GM23248 (cell line): ENCODE measurements around the gene ABHD18. TPM values are rescaled to one million over a fixed set of nuclear protein-coding genes. Genes with fewer than 3 reads are reported as not detected.
"Not testable (repeated sequence)": the region's sequence is repeated elsewhere in the genome, so short reads cannot be mapped to it uniquely, and the experiment has no call there.

Source experiments
- DNase-seq: peaks from one replicate; pipeline ENCODE4 v3.0.0-alpha.2; 2015
- H2AFZ ChIP-seq: fragments of 200-600 bp; sonication (generic); 2 replicates; pipeline ENCODE4 v1.6.1; 2016; ENCODE audit warnings: antibody characterized with exemption
- H3F3A ChIP-seq: fragments of 200-600 bp; sonication (generic); 2 replicates; pipeline ENCODE4 v1.6.1; 2016; ENCODE audit warnings: mild to moderate bottlenecking, antibody characterized with exemption, mixed run types; ENCODE audit not compliant: insufficient read depth
- H3K27ac ChIP-seq: fragments of 200-600 bp; sonication (generic); 2 replicates; pipeline ENCODE4 v1.5.1; 2016; ENCODE audit warnings: mild to moderate bottlenecking
- H3K27me3 ChIP-seq: fragments of 200-600 bp; sonication (generic); replicated peaks from 2 replicates; pipeline ENCODE4 v1.6.1; 2016; ENCODE audit warnings: mild to moderate bottlenecking; ENCODE audit not compliant: insufficient read depth
- H3K36me3 ChIP-seq: fragments of 200-600 bp; sonication (generic); 2 replicates; pipeline ENCODE4 v1.6.1; 2016; ENCODE audit warnings: low read depth, mild to moderate bottlenecking
- H3K4me1 ChIP-seq: fragments of 200-600 bp; sonication (generic); 2 replicates; pipeline ENCODE4 v1.6.1; 2016; ENCODE audit warnings: mild to moderate bottlenecking; ENCODE audit not compliant: insufficient read depth
- H3K4me2 ChIP-seq: fragments of 200-600 bp; sonication (generic); one replicate; pipeline ENCODE4 v1.6.1; 2016; ENCODE audit warnings: mild to moderate bottlenecking; ENCODE audit not compliant: unreplicated experiment
- H3K4me3 ChIP-seq: fragments of 200-600 bp; sonication (generic); 2 replicates; pipeline ENCODE4 v1.5.1; 2016; ENCODE audit warnings: mild to moderate bottlenecking
- H3K79me2 ChIP-seq: fragments of 200-600 bp; sonication (generic); 2 replicates; pipeline ENCODE4 v1.6.1; 2016; ENCODE audit warnings: mild to moderate bottlenecking; ENCODE audit not compliant: insufficient read depth
- H3K9ac ChIP-seq: fragments of 200-600 bp; sonication (generic); 2 replicates; pipeline ENCODE4 v1.6.1; 2016; ENCODE audit warnings: mild to moderate bottlenecking
- H3K9me2 ChIP-seq: fragments of 200-600 bp; sonication (generic); 2 replicates; pipeline ENCODE4 v1.6.1; 2016; ENCODE audit warnings: mixed run types, mild to moderate bottlenecking, moderate library complexity; ENCODE audit not compliant: insufficient read depth
- H3K9me3 ChIP-seq: fragments of 200-600 bp; sonication (generic); one replicate; pipeline ENCODE4 v1.6.1; 2017; ENCODE audit warnings: low read depth
- H4K20me1 ChIP-seq: fragments of 200-600 bp; sonication (generic); 2 replicates; pipeline ENCODE4 v1.6.0; 2016; ENCODE audit not compliant: insufficient read depth
- EZH2 ChIP-seq: fragments of 200-600 bp; sonication (generic); IDR thresholded peaks from 2 replicates; pipeline ENCODE4 v1.6.1; 2018; ENCODE audit warnings: antibody characterized with exemption, mild to moderate bottlenecking; ENCODE audit not compliant: insufficient read depth, poor library complexity, severe bottlenecking
- EZH2phosphoT487 ChIP-seq: fragments of 200-600 bp; sonication (generic); IDR thresholded peaks from 2 replicates; pipeline ENCODE4 v1.6.1; 2018; ENCODE audit warnings: antibody characterized with exemption, moderate library complexity, mild to moderate bottlenecking, low read depth; ENCODE audit not compliant: insufficient read depth
- WGBS, 2 experiments: methylation state at CpG; one replicate each; pipeline ENCODE4 v1.1.6; 2015 to 2017; ENCODE audit warnings: low lambda C conversion rate in 2 of 2, low coverage in 1 of 2; ENCODE audit errors: missing lambda C conversion rate in 2 of 2; 5-methylcytosine and 5-hydroxymethylcytosine counted together
- in situ Hi-C: fragments of 300-500 bp; cut with MboI; formaldehyde crosslinking; loops from 2 replicates; pipeline ENCODE4 v1.15.0; 2020
- polyA plus RNA-seq: library from polyadenylated mRNA; unstranded; fragments of >200 nt; fragmentation: Nextera tagmentation; extraction: Ambion mirVana; gene quantifications from 2 replicates; pipeline ENCODE4 v1.2.1, GENCODE V29; 2016
- total RNA-seq: library from RNA; depleted of rRNA; stranded (reverse); fragments of >200 nt; shearing (Covaris generic); gene quantifications from 2 replicates; pipeline ENCODE4 v1.2.3, GENCODE V29; 2014

ABHD18 gene
- total and polyA plus RNA-seq, 2 experiments from 2014 or later: 3.4 to 4.1 TPM

- Histone ChIP-seq H4K20me1 (no peaks in the 10 kb centered on the region), H3K4me1 (no peaks in the 10 kb centered on the region), H3K9me2 (0 out of 2 replicates have a peak, but pooled peaks cover 5% of the 10 kb centered on the region), H3K79me2 (no peaks in the 10 kb centered on the region), H2AFZ (no peak overlapping the region), H3K27me3 (no peaks in the 10 kb centered on the region), H3K4me3 (no peak overlapping the region), H3K36me3 (peaks cover 31% of the 10 kb centered on the region), H3K27ac (no peak overlapping the region), H3K9ac (no peak overlapping the region), H3F3A (peaks cover 3% of the 10 kb centered on the region; the same call in 1 of the 2 replicates), H3K4me2 (no peak overlapping the region), H3K9me3 (no peaks in the 10 kb centered on the region)
- TF ChIP-seq EZH2 (no peak), EZH2phosphoT487 (no peak)
- in situ Hi-C loops: no loop called here
- no peak for DNase-seq
- WGBS, 2 experiments: 97 to 100% methylated on average over 2 of the region's 2 CpGs
These were observed 43.0 kb upstream of the ABHD18 start for GRCh38 chr4:127922226-127922625.

GRCh38 chr4:127925720-127926119, 39.5 kb upstream of the ABHD18 start:
- H3K27ac ChIP-seq, H3K4me3 ChIP-seq, H2AFZ ChIP-seq, H3F3A ChIP-seq, H3K27me3 ChIP-seq, H3K4me1 ChIP-seq, H3K79me2 ChIP-seq, DNase-seq, H3K9me2 ChIP-seq, in situ Hi-C loops, H4K20me1 ChIP-seq, H3K4me2 ChIP-seq, H3K9ac ChIP-seq, H3K9me3 ChIP-seq: not testable (repeated sequence)
- 95 to 100% methylated on average over 2 of the region's 2 CpGs for WGBS, 2 experiments
- peaks cover 19% of the 10 kb centered on the region for H3K36me3 ChIP-seq

GRCh38 chr4:127930175-127930574, 35.0 kb upstream of the ABHD18 start:
- no peak for TF ChIP-seq EZH2
- TF ChIP-seq EZH2phosphoT487: no peak
- no peaks in the 10 kb centered on the region for H3K4me1 ChIP-seq
- no peak overlapping the region for H3K4me2 ChIP-seq
- H4K20me1 ChIP-seq: no peaks in the 10 kb centered on the region
- H2AFZ ChIP-seq: no peak overlapping the region
- no peaks in the 10 kb centered on the region for H3K9me3 ChIP-seq
- H3K9ac ChIP-seq: no peak overlapping the region
- peaks cover 9% of the 10 kb centered on the region; the same call in 1 of the 2 replicates for H3K36me3 ChIP-seq
- no peaks in the 10 kb centered on the region for H3K79me2 ChIP-seq
- H3F3A ChIP-seq: no peaks in the 10 kb centered on the region
- H3K4me3 ChIP-seq: no peak overlapping the region
- in situ Hi-C loops: no loop called here
- no peaks in the 10 kb centered on the region for H3K27me3 ChIP-seq
- DNase-seq: no peak
- no peaks in the 10 kb centered on the region for H3K9me2 ChIP-seq
- H3K27ac ChIP-seq: no peak overlapping the region
- WGBS, 2 experiments: 91 to 100% methylated on average over 1 of the region's 1 CpG

GRCh38 chr4:127931836-127932235, 33.4 kb upstream of the ABHD18 start:
- H3K9me3 ChIP-seq, DNase-seq, H3K36me3 ChIP-seq, H3K79me2 ChIP-seq, H3K9me2 ChIP-seq, in situ Hi-C loops, H3K4me1 ChIP-seq, H3K27me3 ChIP-seq, H3K27ac ChIP-seq, H2AFZ ChIP-seq, H4K20me1 ChIP-seq, H3K9ac ChIP-seq, H3F3A ChIP-seq, H3K4me3 ChIP-seq, H3K4me2 ChIP-seq: not testable (repeated sequence)
- WGBS, 2 experiments: 94 to 95% methylated on average over 6 of the region's 6 CpGs

GRCh38 chr4:127936974-127937373, 28.2 kb upstream of the ABHD18 start:
- Histone ChIP-seq H3K79me2 (no peaks in the 10 kb centered on the region), H3K4me2 (peak overlapping the region; percentile 26), H3K27ac (peak overlapping the region; percentile 49), H3K9ac (peak overlapping the region; percentile 6; the same call in 1 of the 2 replicates), H3F3A (peaks cover 15% of the 10 kb centered on the region), H3K9me3 (no peaks in the 10 kb centered on the region), H3K4me1 (peaks cover 14% of the 10 kb centered on the region), H3K9me2 (no peaks in the 10 kb centered on the region), H4K20me1 (no peaks in the 10 kb centered on the region), H3K36me3 (peaks cover 10% of the 10 kb centered on the region; the same call in 1 of the 2 replicates), H2AFZ (no peak overlapping the region), H3K4me3 (no peak overlapping the region), H3K27me3 (no peaks in the 10 kb centered on the region)
- TF ChIP-seq EZH2phosphoT487: no peak
- no peak for TF ChIP-seq EZH2
- peak; percentile 74 for DNase-seq
- 85 to 93% methylated on average over 1 of the region's 1 CpG for WGBS, 2 experiments
- in situ Hi-C loops: no loop called here
